Neural progenitor cell (in vitro differentiated cells): ENCODE results near the gene PANK4. TPM values are rescaled to one million over a fixed set of nuclear protein-coding genes. Genes with fewer than 3 reads are reported as not detected.

Experiments
- DNase-seq: peaks from one replicate; pipeline ENCODE4 v3.0.0-alpha.2; 2016; ENCODE audit warnings: low spot score
- H2AFZ ChIP-seq: fragments of 200-600 bp; sonication (generic); replicated peaks from 2 replicates; pipeline ENCODE4 v1.6.1; 2016; ENCODE audit warnings: antibody characterized with exemption
- H3F3A ChIP-seq: fragments of 200-600 bp; sonication (generic); 2 replicates; pipeline ENCODE4 v1.6.1; 2016; ENCODE audit warnings: antibody characterized with exemption, low read depth
- H3K27ac ChIP-seq: fragments of 200-600 bp; sonication (generic); 2 replicates; pipeline ENCODE4 v1.5.1; 2016; ENCODE audit warnings: mild to moderate bottlenecking
- H3K27me3 ChIP-seq: fragments of 200-600 bp; sonication (generic); 2 replicates; pipeline ENCODE4 v1.6.1; 2016; ENCODE audit warnings: mild to moderate bottlenecking, moderate library complexity
- H3K36me3 ChIP-seq: fragments of 200-600 bp; sonication (generic); 2 replicates; pipeline ENCODE4 v1.5.1; 2016
- H3K4me1 ChIP-seq: fragments of 200-600 bp; sonication (generic); 2 replicates; pipeline ENCODE4 v1.6.1; 2016; ENCODE audit warnings: mixed run types
- H3K4me2 ChIP-seq: fragments of 200-600 bp; sonication (generic); 2 replicates; pipeline ENCODE4 v1.6.1; 2016
- H3K4me3 ChIP-seq: fragments of 200-600 bp; sonication (generic); 2 replicates; pipeline ENCODE4 v1.5.1; 2016
- H3K79me2 ChIP-seq: fragments of 200-600 bp; sonication (generic); 2 replicates; pipeline ENCODE4 v1.6.1; 2016; ENCODE audit warnings: low read depth
- H3K9ac ChIP-seq: fragments of 200-600 bp; sonication (generic); 2 replicates; pipeline ENCODE4 v1.6.1; 2016
- H3K9me3 ChIP-seq: fragments of 200-600 bp; sonication (generic); 2 replicates; pipeline ENCODE4 v1.5.1; 2016; ENCODE audit warnings: low read depth
- H4K20me1 ChIP-seq: fragments of 200-600 bp; sonication (generic); 2 replicates; pipeline ENCODE4 v1.6.1; 2016; ENCODE audit warnings: low read depth
- H3K27ac Mint-ChIP-seq: 3 replicates; pipeline ENCODE4 v1.8.0; 2021; ENCODE audit warnings: mixed read lengths
- H3K27me3 Mint-ChIP-seq: 2 replicates; pipeline ENCODE4 v1.8.0; 2022; ENCODE audit warnings: low read depth, mild to moderate bottlenecking, inconsistent platforms, moderate library complexity, mixed read lengths; ENCODE audit not compliant: insufficient read depth
- H3K36me3 Mint-ChIP-seq: 3 replicates; pipeline ENCODE4 v1.8.0; 2021; ENCODE audit warnings: mixed read lengths
- H3K4me1 Mint-ChIP-seq: 3 replicates; pipeline ENCODE4 v1.8.0; 2021; ENCODE audit warnings: mixed read lengths
- H3K4me3 Mint-ChIP-seq: 3 replicates; pipeline ENCODE4 v1.8.0; 2021; ENCODE audit warnings: mild to moderate bottlenecking, moderate library complexity, mixed read lengths
- H3K9me3 Mint-ChIP-seq: 3 replicates; pipeline ENCODE4 v1.8.0; 2020; ENCODE audit warnings: mixed read lengths
- EZH2 ChIP-seq: fragments of 200-600 bp; sonication (generic); IDR thresholded peaks from 2 replicates; pipeline ENCODE4 v1.6.1; 2017; ENCODE audit warnings: antibody characterized with exemption, mild to moderate bottlenecking, moderate library complexity
- EZH2phosphoT487 ChIP-seq: fragments of 200-600 bp; sonication (generic); IDR thresholded peaks from 2 replicates; pipeline ENCODE4 v1.6.1; 2017; ENCODE audit warnings: antibody characterized with exemption
- total RNA-seq: library from RNA; depleted of rRNA; stranded (reverse); fragments of >200 nt; gene quantifications from 2 replicates; pipeline ENCODE4 v1.2.3, GENCODE V29; 2015; ENCODE audit warnings: low replicate concordance
- TF ChIP-seq, protein P1 (sequence below): fragments of 200-600 bp; sonication (generic); IDR thresholded peaks from 2 replicates; pipeline ENCODE4 v1.5.1; 2017; ENCODE audit warnings: antibody characterized with exemption, mild to moderate bottlenecking

Gene PANK4
- total RNA-seq, 1 donor from 2014 or later, result 30.6 TPM

DNA sequence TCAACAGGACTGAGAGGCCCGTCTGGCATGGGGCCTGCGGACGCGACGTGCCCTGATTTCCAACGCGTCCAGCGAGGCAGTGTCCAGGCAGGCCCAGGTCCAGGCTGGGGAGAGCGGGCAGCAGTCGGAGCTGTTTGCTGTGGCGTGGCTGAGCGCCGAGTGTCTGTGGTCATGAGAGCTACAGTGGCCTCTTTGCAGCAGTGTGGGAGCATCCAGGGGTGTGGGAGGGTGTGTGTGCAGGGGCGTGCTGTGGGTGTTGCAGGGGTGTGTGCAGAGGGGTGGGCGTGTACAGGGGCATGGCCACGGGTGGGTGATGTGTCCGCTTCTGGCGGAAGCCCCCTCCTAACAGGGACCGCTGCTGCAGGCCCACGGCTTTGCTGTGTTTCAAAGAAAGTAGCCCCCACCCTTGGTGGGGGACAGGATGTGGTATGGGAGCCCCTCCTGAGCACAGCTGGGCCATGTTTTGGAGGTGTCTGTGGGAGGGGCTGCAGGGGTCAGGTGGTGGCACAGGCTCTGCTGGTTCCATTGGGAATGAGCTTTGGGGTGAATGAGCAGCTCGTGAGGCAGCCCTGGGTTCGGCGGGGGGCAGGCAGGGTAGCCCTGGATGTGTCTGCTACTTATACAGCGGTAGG, 32.6 kb downstream of the PANK4 start:
- peak overlapping the region; percentile 79 for H3K27ac Mint-ChIP-seq

DNA sequence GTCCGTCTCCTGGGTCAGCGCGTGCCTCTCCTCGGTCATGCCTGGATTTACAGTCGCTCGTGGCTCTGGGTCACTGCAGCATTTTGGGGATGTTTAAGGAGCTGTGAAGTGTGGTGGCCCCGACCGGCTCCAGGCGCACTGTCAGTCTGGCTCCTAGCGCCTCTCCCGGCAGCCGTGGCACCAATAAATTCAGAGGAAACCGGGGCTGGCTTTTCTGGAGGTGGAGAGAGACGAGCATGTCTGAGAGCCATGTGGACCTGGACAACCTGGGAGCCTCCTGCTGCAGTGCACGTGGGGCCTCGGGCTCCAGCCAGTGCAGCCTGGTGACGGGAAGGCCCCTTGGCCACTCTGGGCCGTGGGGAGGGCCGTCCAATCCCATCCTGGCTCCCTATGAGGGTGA, 33.2 kb downstream of the PANK4 start:
- Histone ChIP-seq H3F3A (no peaks in the 10 kb centered on the region), H2AFZ (no peak overlapping the region), H4K20me1 (no peaks in the 10 kb centered on the region), H3K4me3 (no peak overlapping the region), H3K4me1 (no peaks in the 10 kb centered on the region), H3K27ac (no peak overlapping the region), H3K9ac (no peak overlapping the region), H3K9me3 (no peaks in the 10 kb centered on the region), H3K36me3 (no peaks in the 10 kb centered on the region), H3K4me2 (no peak overlapping the region), H3K79me2 (no peaks in the 10 kb centered on the region), H3K27me3 (no peaks in the 10 kb centered on the region)
- H3K36me3 Mint-ChIP-seq, result no peaks in the 10 kb centered on the region
- TF ChIP-seq EZH2phosphoT487 (no peak), EZH2 (no peak)
- TF ChIP-seq, protein P1, sequence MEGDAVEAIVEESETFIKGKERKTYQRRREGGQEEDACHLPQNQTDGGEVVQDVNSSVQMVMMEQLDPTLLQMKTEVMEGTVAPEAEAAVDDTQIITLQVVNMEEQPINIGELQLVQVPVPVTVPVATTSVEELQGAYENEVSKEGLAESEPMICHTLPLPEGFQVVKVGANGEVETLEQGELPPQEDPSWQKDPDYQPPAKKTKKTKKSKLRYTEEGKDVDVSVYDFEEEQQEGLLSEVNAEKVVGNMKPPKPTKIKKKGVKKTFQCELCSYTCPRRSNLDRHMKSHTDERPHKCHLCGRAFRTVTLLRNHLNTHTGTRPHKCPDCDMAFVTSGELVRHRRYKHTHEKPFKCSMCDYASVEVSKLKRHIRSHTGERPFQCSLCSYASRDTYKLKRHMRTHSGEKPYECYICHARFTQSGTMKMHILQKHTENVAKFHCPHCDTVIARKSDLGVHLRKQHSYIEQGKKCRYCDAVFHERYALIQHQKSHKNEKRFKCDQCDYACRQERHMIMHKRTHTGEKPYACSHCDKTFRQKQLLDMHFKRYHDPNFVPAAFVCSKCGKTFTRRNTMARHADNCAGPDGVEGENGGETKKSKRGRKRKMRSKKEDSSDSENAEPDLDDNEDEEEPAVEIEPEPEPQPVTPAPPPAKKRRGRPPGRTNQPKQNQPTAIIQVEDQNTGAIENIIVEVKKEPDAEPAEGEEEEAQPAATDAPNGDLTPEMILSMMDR, result no peak
- peaks cover 11% of the 10 kb centered on the region for H3K4me1 Mint-ChIP-seq
- no peak overlapping the region for H3K4me3 Mint-ChIP-seq
- no peak for DNase-seq
- H3K27ac Mint-ChIP-seq, result peak overlapping the region; percentile 86
- peaks cover 2% of the 10 kb centered on the region for H3K27me3 Mint-ChIP-seq
- H3K9me3 Mint-ChIP-seq, result peaks cover 8% of the 10 kb centered on the region

More for the DNA sequence above, 32.6 kb downstream of the PANK4 start:
- peaks cover 4% of the 10 kb centered on the region for H3K9me3 Mint-ChIP-seq
- no peak overlapping the region for H2AFZ ChIP-seq
- H4K20me1 ChIP-seq, result no peaks in the 10 kb centered on the region
- H3K27me3 Mint-ChIP-seq, result peaks cover 2% of the 10 kb centered on the region
- H3K4me3 ChIP-seq, result no peak overlapping the region
- no peak overlapping the region for H3K27ac ChIP-seq
- no peak overlapping the region for H3K4me3 Mint-ChIP-seq
- TF ChIP-seq EZH2phosphoT487 (no peak), EZH2 (no peak)
- TF ChIP-seq, protein P1, result no peak
- H3K27me3 ChIP-seq, result no peaks in the 10 kb centered on the region
- H3K36me3 Mint-ChIP-seq, result no peaks in the 10 kb centered on the region
- H3K9me3 ChIP-seq, result no peaks in the 10 kb centered on the region
- H3K9ac ChIP-seq, result no peak overlapping the region
- DNase-seq, result no peak
- H3K36me3 ChIP-seq, result no peaks in the 10 kb centered on the region
- no peak overlapping the region for H3K4me2 ChIP-seq
- H3K4me1 ChIP-seq, result no peaks in the 10 kb centered on the region
- no peaks in the 10 kb centered on the region for H3F3A ChIP-seq
- H3K4me1 Mint-ChIP-seq, result peaks cover 11% of the 10 kb centered on the region
- H3K79me2 ChIP-seq, result no peaks in the 10 kb centered on the region

DNA sequence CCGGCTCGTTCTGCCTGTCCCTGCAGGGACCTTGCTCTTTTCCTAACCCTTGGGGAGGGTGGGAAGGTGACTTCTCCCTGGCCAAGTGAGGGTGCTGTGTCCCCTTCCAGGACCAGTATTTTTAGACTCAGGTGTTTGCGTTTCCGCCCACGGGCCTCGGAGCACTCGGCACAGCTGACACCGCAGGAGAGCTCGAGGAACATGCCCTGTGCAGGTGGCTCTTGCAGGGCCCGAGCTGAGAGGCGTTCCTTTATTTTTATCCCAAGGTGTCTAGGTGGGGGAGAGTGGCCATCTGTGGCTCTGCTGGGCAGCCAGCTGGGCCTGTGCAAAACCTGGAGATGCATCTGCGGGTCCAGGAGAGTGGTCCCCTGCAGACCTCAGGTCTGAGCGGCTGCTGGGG, 34.3 kb downstream of the PANK4 start:
- Histone ChIP-seq H3K4me1 (no peaks in the 10 kb centered on the region), H3K4me3 (no peak overlapping the region), H2AFZ (no peak overlapping the region), H3K9ac (no peak overlapping the region), H3K9me3 (no peaks in the 10 kb centered on the region), H3K27ac (no peak overlapping the region), H3K27me3 (no peaks in the 10 kb centered on the region), H3K36me3 (no peaks in the 10 kb centered on the region), H3K79me2 (no peaks in the 10 kb centered on the region), H3K4me2 (no peak overlapping the region), H4K20me1 (no peaks in the 10 kb centered on the region), H3F3A (no peaks in the 10 kb centered on the region)
- Mint-ChIP-seq H3K36me3 (no peaks in the 10 kb centered on the region), H3K4me3 (no peak overlapping the region), H3K27me3 (peaks cover 5% of the 10 kb centered on the region), H3K27ac (no peak overlapping the region), H3K4me1 (peaks cover 11% of the 10 kb centered on the region), H3K9me3 (peaks cover 14% of the 10 kb centered on the region)
- TF ChIP-seq EZH2, result no peak
- TF ChIP-seq EZH2phosphoT487, result no peak
- TF ChIP-seq, protein P1, result no peak
- no peak for DNase-seq
